ENCODE data around the gene RIT1.

The RIT1 gene, protein sequence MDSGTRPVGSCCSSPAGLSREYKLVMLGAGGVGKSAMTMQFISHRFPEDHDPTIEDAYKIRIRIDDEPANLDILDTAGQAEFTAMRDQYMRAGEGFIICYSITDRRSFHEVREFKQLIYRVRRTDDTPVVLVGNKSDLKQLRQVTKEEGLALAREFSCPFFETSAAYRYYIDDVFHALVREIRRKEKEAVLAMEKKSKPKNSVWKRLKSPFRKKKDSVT

DNA sequence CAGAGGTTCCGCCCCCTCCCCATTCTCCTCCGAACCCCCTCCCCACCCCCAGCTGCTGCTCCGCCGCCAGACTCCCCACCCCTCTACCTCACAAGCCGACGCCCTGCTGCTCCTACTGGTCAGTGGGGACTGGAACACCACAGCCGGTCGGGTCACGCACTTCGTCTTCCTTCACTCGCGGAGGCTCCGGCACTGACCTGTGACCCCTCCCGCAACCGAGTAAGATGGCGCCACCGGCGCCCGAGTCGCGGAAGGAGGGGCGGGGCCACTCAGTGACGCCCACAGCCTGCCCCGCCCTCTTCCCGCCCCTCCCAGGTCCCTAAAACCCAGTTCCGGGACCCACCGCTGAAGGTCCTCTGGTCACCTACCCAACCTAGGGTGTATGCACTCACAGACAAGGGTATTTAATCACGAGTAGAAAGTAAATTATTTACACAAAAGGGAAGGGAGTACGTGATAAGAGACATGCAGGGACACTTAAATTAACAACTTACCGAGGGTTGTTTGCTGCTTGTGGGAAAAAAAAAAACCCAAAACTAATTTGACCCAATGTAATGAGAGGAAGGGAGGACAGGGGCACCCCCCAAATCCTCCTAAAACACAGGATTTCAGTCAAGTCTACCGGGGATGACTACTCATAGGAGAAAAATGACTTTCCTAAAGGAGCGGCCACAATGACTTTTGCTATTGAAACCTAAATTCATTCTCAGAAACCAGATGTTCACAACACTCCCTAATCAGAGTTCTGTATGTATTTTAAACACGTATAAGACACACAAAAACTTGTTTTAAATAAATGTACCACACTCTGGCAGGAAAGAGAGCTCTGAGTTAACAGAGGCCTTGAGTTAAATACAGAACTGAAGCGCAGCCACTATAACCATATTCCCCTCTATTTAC is at the start of gene RIT1:
TSS of gene RIT1 (minus strand) at position 194 of the 900 bp plus-strand sequence. CDS start 588 bp downstream, outside the sequence.
- DNase-seq (ENCODE audit: low read depth in 2 of 2), result peak; percentile 69 to 75

DNA sequence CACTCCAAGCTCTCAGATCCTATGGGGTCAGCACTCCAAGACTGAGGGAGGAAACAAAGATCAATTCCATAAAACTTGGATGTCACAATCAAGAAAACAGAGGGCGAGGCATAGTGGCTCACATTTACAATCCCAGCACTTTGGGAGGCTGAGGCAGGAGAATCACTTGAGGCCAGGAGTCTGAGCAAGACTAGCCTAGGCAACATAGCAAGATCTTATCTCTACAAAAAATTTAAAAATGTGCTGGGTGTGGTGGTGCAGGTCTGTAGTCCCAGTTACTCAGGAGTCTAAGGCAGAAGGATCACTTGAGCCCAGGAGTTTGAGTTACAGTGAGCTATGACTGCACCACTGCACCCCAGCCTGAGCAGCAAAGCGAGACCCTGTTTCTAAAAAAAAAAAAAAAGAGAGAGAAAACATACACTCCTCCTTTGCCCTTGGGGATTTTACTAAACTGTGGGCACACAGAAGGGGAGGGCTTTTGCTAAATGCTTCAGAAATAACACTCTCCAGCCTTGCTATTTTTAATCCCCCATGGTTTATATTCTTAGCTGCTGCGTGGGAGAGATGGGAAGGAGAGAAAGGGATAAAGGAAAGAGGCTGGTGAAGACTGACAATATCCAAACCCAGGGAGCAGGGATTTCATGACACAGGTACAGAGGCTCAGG is 49.1 kb upstream of the RIT1 start:
- DNase-seq (ENCODE audit: low read depth in 2 of 2), result no peak

DNA sequence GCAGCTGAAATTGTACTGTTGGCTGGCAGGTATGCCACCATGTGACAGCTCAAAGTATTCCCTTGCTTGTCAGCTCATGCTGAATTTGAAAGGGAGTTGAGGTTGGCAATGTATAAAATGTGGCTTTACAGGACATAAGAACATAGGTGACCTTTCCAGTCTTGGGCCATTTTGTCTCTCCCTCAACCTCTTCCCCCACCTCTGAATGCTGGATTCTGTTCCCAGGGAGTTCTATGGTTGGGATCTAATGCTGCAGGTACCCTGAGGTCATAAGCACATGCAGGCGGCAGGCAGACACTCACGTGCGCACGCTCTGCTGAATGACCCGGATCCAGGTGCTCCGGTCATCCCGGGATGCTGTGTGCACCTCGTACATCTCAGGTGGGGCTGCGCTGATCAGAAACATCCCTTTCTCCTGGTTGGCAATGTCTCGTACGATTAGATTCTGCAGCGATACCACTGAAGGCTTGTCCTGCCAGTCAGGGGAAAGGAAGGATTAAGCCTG is 46.3 kb upstream of the RIT1 start:
- no peak for DNase-seq (ENCODE audit: low read depth in 2 of 2)

- no peak for DNase-seq (ENCODE audit: low read depth in 2 of 2)
Observed at GRCh38 chr1:155954645-155955044, 43.5 kb upstream of the RIT1 start.

GRCh38 chr1:155952505-155952890 is 41.3 kb upstream of the RIT1 start:
- no peak for DNase-seq (ENCODE audit: low read depth in 2 of 2)

DNA sequence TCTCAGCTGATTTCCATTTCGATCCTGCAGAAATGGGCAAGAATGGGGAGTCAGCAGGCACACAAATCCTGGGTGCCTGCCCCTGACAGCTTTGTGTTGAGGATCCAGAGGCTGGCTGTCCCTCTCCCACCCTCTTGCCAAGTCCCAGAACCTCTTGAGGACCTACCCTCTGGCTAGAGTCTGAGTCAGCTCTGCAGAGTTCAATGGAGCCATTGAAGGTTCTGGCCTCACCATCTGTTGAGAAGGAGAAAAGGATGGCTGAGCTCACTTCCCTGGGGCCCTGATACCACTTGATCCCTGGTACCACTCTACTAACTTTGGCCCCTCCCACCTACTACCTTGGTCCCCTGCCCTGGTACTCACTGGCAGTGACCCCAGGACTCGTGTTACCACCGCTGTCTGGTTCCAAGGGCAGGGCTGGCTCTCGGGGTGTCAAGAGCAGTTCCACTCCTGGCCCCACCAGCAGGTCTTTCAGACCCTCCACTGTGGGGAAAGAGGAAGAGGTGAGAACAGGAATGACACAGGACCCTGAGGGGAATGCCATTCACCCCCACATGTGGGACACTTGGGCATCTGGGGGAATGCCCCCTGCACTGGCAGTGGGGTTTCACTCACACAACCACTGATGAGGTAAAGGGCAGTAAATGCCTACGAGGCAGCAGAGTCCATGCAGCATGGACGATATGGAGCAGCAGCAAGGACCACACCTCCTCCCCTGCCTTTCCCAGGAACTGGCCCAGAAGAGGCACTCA is 40.8 kb upstream of the RIT1 start:
- DNase-seq (ENCODE audit: low read depth in 2 of 2), result no peak

DNA sequence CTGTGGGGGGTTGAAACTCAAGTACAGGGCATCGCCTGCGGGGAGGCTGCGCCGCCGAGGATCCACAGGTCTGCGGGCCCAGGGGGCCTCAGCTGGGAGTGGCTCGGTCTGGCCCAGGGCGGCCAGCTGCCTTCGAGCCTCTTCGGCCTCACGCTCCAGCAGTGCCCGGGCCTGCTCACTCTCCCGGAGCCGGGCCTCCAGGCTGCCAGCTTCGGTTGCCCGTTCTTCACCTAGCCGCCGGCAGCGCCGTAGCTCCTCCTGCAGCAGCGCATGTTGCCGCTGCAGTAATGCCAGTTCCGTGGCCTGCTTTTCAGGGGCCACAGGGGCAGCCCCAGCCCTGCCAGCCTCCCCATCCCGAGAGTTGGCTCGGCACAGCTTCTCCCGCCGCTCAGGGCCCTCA is 39.7 kb upstream of the RIT1 start:
- no peak for DNase-seq (ENCODE audit: low read depth in 2 of 2)

DNA sequence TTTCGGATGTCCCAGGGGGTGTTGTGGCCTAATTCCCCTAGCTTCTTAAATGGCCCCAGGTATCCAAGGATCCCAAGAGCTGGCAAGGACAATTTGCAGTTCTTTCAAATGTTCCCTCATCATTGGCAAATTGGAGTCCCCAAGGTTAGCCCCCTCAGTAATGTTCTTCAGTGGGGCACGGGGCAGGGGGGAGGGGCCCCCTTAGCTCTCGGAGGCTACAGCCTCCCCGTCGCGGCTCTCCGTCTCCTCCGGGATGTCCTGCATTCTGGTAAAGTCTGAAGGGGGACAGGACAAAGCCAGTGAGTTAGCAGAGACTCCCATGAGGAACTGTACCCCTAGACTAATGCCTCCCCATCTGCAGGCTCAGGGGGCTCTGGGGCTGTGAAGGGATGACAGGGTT is 36.6 kb upstream of the RIT1 start:
- DNase-seq (ENCODE audit: low read depth in 2 of 2), result no peak

DNA sequence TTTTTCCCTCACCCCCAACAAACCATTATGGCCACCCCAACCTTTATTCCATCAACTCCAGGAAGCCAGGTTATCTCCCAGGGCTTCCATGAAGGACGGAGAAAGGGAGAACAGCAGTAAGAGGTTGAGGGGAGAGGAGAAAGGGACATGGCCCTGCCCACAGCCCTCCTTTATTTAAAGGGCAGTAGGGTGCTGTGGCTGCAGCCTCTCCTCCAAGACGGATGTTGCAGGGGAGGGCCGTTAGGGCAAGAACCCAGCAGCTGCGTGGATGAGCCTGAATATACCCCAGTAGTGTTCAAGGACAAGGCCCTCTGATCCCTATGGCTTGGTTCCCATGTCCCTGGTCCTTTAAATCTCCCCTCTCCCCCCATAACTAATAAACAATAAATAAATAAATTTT is 36.1 kb upstream of the RIT1 start:
- no peak for DNase-seq (ENCODE audit: low read depth in 2 of 2)

- DNase-seq (ENCODE audit: low read depth in 2 of 2), result no peak
Observed at GRCh38 chr1:155946633-155947219, 35.6 kb upstream of the RIT1 start.

DNA sequence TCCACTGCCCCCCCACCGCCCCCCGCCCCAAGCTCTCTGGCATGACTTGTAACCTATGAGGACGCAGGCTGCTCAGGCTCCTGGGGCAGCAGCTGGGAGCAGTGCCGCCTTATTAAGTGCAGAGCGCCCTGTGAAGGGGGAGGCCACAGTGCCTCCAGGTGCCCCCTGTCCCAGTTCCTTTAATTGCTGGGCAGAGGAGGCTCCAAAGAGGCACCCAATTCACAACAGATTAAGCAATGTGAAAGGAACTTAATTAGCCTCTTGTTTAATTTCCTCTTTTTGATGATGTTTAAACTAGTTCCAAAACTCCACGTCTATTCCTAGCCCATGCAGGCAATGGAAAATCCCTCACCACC is 33.3 kb upstream of the RIT1 start:
- no peak for DNase-seq (ENCODE audit: low read depth in 2 of 2)

DNA sequence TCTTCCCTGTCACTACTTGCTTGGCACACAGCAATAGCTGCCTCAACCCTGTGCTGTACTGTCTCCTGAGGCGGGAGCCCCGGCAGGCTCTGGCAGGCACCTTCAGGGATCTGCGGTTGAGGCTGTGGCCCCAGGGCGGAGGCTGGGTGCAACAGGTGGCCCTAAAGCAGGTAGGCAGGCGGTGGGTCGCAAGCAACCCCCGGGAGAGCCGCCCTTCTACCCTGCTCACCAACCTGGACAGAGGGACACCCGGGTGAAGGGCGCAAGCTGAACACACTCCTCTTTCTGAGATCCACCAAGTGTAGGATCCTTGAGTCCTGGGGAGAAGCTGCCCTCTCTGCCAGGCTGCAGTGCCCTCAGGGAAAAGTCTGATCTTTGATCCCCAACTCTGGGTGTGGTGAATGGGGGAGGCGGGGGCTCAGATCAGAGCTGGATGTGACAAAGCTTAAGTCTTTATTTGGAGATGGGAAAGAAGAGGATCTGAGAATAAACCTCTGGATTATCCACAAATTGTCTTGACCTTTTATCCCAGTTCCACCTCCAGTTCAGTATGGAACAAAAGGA is 31.5 kb upstream of the RIT1 start:
- no peak for DNase-seq (ENCODE audit: low read depth in 2 of 2)

DNA sequence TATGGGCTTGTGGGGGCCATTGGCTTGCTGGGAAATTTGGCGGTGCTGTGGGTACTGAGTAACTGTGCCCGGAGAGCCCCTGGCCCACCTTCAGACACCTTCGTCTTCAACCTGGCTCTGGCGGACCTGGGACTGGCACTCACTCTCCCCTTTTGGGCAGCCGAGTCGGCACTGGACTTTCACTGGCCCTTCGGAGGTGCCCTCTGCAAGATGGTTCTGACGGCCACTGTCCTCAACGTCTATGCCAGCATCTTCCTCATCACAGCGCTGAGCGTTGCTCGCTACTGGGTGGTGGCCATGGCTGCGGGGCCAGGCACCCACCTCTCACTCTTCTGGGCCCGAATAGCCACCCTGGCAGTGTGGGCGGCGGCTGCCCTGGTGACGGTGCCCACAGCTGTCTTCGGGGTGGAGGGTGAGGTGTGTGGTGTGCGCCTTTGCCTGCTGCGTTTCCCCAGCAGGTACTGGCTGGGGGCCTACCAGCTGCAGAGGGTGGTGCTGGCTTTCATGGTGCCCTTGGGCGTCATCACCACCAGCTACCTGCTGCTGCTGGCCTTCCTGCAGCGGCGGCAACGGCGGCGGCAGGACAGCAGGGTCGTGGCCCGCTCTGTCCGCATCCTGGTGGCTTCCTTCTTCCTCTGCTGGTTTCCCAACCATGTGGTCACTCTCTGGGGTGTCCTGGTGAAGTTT is 30.8 kb upstream of the RIT1 start:
- no peak for DNase-seq (ENCODE audit: low read depth in 2 of 2)

DNA sequence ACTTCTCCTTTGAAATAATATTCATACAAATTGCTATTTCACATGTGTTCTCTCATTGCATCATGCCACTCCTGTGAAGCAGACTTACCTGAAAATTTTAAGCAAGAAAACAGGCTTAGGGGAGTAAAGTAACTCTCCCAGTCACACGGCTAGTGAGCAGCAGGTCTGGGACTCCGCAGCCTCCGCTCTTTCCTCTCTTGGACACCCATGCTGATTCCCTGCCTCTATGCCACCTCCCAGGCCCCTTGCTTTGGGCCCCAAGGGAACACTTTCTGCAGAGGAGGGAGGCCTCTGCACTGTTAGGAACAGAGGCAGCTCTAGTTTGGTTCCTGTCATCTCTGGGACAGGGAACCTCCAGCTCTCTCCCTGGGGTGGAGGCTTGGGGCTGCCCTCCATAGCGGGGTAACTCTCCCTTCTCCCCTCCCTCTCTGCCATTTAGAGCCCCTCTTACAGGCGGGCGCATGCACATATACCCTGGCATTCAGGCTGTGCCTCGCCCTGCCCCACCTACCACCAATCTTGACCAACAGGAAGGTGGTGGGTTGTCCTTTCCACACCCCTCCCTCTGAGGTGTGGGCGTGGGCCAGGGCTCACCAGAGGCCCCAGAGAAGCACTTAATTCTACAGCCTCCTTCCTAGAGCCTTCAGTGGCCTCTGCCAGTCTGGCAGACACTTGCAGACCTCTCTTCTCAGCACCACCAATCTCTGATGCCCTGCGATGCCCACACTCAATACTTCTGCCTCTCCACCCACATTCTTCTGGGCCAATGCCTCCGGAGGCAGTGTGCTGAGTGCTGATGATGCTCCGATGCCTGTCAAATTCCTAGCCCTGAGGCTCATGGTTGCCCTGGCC is 30.1 kb upstream of the RIT1 start, which contains the start of gene RXFP4:
TSS of gene RXFP4 (plus strand) at position 646 of the 852 bp plus-strand sequence. CDS start at position 718, 72 bp downstream.
- DNase-seq (ENCODE audit: low read depth in 2 of 2), result no peak

DNA sequence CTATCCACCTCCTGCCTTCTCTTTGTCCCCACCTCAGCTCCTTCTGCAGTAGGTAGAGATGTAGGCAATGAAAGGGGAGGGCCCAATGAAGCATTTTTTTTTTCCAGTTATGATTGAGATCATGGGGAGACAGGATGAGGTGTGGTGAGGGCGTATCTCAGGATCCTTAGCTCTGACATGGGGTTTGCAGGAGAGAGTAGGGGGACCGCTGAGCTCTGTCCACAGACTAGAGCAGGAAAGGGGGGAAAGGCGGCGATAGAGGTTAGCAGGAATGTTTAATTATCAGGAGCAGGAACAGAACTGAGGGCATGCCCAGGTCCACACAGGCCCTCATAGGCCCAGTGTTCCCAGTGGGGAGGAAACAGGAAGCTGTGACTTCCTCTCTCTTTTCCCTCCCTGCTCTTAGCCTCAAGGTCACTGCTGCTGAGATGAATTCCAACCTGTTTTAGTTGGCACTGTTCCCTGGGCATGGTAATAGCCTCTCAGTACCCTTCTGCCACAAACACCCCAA is 29.4 kb upstream of the RIT1 start:
- no peak for DNase-seq (ENCODE audit: low read depth in 2 of 2)

DNA sequence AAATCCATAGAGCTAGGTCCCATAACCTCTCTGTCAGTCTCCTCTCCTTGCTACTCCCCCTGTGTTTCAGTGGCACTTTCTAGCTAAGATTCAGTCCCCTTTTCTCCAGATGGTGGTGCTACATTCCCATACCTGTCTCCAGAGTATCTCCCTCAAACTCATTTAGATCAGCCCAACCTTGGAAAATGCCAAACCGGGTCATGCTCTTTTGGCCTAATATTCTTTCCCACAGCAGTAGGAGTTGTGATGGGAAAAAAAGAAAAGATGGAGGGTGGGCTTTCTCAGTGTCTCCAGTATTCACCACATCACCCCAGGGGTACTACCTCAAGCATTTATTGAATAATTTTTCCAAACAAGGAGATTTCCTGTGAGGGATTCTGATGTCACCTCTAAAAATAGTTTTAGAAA is 27.1 kb upstream of the RIT1 start:
- no peak for DNase-seq (ENCODE audit: low read depth in 2 of 2)

DNA sequence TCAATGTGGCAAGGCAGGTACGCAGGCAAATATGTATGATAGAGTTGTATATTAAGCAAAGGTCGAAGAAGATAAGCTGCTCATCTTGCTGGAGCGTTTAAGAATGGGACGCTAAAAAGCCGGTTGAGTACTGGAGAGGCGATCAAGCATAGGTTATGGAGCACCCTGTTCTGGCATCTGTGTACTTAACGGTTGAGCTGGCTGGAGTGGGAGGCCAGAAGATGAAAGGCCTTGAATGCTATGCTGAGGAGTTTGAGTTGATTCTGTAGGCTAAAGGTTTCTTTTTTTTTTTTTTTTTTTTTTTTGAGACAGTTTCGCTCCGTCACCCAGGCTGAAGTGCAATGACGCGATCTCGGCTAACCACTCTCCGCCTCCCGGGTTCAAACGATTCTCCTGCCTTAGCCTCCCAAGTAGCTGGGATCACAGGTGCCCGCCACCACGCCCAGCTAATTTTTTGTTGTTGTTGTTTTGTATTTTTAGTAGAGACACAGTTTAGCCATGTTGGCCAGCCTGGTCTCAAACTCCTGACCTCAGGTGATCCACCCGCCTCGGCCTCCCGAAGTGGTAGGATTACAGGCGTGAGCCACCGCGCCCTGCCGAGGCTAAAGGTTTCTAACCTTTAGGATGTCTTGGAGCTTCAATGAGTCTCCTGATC is 23.9 kb upstream of the RIT1 start:
- no peak for DNase-seq (ENCODE audit: low read depth in 2 of 2)

DNA sequence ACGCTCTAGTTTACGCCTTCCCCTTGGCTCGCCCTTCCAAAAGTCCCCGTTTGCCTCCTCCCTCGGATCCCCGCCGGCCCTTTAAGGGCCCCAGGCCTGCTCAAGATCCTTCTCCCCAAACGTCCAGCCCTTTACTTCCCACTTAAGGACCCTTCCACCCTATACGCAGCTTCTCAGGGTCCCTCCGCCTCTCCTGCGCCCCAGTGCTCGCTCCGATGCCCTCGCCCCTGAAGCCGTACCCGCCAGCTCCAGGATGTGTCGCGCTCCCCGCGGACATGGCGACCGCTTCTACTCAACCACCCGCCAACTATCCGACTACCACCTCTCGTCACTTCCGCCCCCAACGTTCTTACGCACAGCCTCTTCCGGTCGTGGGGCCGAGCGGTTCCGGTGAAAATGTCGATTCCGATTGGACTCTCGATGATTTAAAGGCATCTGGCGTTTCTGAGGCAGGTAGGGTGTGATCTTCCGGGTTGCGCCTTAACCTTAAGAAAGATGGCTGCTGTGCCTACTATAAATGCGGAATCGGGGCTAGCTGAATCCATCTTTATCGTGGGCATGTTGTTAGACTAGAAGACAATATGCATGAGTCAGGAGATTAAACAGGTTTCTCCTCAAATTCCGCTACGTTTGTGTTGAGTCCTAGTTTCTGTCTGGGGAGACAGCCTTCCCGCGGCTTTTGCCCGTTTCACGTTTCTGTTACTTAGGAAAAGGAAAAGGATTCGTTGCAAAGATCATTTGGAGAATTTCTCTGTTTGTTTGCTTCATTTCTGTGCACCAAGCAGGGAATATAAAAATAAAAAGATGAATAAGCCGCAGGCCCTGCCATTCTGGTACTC is 23.2 kb upstream of the RIT1 start, which contains the start of gene KHDC4:
TSS of gene KHDC4 (minus strand) at position 317 of the 839 bp plus-strand sequence. CDS start at position 277, 40 bp downstream.
- peak; percentile 83 to 89 for DNase-seq (ENCODE audit: low read depth in 2 of 2)
